Iris pigment epithelial cell (primary cell): ENCODE measurements around the gene FAM181A.

Experiments
- DNase-seq: peaks from one replicate; pipeline ENCODE4 v3.0.0-alpha.2; 2011; ENCODE audit warnings: low read depth

The FAM181A gene

GRCh38 chr14:93926873-93927799 lies at the start of gene FAM181A:
Gene FAM181A, plus strand, starts transcription at chr14:93927344. Its CDS starts 942 bp downstream, at chr14:93928286.
- no peak for DNase-seq

- no peak for DNase-seq
Observed at GRCh38 chr14:93878212-93878611, 48.9 kb upstream of the FAM181A start.

GRCh38 chr14:93878871-93879270 lies 48.3 kb upstream of the FAM181A start:
- DNase-seq = no peak

GRCh38 chr14:93879362-93879983 lies 47.7 kb upstream of the FAM181A start:
- no peak for DNase-seq

DNA sequence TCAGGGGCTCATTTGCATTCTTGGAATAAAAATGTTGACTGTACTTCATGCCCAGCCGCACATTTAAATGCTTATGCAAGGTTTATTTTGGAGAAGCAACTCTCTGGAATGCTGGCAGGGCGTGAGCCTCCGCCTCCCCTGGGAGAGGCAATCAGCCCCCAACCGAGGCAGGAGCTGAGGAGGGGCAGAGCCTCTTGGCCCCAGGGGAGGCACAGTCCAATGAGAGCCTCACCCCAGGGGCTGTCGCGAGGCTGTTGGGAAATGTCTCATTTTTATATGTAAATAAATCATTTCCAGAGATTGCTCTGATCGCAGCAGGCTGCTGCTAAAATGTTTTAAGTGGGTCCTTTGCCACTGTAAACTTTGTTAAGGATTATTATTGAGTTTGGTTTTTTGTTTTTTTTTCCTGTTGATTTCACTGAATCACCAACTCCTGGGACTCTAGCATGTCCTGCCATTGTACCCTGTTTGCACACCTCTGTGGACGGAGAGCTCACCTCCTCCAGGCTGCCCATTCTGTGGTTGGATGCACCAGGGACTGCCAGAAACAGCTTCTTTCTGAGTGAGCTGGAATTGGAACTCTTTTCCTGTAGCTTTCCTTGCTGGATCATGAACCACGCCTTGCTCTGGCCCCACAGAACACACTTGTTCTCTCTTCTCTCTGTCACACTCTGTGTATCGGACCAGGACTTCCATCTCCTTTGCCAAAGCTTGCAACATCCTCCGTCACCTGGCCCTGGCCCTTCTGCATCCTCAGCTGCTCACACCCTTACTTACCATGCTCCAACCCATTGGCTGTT lies 46.9 kb upstream of the FAM181A start:
- DNase-seq = no peak

- no peak for DNase-seq
Observed at GRCh38 chr14:93884950-93885349, 42.2 kb upstream of the FAM181A start.

- no peak for DNase-seq
Observed at GRCh38 chr14:93888995-93889394, 38.1 kb upstream of the FAM181A start.

GRCh38 chr14:93889739-93890483 lies 37.2 kb upstream of the FAM181A start:
- no peak for DNase-seq

DNA sequence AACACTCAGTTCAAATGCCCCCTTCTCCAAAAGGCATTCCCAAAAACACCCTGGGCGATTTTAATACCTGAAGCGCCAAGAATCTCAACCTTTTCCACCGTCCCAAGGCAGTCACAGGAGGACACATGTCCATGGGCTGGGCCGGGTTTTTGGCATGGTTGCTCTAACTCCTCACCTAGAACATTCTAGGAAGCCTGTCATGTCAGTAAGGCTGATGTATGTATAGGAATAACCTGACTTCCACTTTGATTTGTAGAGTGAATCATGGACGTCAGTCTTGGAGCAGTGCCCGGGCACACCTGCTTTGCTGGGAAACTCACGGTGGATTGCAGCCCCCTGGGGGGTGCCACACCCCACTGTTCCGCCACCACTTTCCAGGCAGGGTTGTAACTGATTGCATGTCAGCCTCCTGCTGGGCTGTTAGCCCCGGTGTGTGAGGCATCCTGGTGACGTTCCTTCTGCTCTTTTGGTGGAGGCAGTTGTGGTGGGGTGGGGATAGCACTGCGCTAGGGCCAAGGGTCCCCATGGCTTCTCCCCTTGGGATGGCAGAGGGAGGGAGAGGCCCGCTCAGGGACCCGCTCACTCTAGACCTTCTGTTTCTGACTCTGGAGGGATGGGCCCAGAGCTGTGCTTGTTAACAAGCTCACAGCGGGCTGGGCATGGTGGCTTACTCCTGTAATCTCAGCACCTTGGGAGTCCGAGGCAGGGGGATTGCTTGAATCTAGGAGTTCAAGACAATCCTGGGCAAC lies 35.2 kb upstream of the FAM181A start:
- no peak for DNase-seq

DNA sequence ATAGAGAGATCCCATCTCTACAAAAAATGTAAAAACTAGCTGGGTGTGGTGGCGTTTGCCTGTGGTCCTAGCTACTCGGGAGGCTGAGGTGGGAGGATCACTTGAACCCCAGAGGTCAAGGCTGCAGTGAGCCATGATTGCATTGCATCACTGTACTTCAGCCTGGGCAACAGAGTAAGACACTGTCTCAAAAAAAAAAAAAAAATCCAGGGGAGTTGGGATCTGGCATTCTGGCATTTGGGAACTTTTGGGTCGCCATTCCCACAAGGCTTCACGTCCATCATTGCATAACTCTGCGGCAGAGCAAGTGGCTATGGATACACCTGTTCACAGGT lies 34.7 kb upstream of the FAM181A start:
- DNase-seq = no peak

DNA sequence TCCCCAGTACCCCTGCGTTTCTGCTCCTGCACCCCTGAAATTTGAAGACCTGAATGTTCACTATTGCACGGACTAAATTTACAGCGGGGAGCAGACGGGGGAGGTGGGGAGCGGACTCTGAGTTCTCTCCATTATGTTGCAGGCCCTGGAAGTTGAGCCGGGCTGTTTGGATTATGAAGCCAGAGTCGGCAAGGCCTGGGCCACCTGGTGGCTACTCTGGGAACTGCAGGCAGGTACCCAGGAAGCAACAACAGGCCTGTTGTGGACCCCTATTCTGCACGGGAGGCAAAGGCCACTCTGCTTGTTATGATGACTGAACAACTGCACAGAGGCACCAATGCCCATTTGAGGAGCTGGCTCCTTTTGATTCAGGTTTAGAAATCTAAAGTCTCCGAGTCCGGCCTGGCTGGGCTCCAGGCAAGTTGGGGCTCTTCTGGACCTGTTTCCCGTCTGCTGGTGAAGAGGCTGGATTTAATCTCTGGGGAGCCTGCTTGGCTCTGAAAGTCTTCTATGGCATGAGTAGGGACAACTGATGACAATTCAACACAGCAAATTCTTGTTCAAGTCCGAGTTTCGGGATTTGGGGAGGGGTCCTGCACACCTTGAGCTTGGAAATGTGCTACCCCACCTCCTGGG lies 34.1 kb upstream of the FAM181A start:
- DNase-seq = peak; percentile 38

DNA sequence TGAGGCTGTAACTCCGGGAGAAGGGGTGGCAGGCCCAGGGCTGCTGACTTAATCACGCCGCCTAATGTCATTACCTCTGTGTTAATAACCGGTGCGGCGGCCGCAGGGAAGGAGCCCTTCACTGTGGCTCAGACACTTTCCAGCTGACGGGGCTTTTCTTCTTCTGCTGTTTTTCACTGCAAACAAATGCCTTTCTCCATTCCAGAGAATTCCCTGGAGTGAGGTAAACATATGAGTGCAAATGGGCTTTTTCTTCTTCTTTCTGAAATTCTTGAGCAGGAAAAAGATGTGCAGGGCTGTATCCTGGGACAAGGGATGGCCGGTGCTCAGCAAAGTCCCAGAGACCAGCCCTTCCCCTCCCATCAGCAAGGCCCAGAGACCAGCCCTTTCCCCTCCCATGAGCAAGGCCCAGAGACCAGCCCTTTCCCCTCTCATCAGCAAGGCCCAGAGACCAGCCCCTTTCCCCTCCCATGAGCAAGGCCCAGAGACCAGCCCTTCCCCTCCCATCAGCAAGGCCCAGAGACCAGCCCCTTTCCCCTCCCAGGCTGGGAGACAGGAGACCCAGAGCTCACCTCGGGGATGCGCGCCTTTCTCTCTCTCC lies 33.4 kb upstream of the FAM181A start:
- no peak for DNase-seq

DNA sequence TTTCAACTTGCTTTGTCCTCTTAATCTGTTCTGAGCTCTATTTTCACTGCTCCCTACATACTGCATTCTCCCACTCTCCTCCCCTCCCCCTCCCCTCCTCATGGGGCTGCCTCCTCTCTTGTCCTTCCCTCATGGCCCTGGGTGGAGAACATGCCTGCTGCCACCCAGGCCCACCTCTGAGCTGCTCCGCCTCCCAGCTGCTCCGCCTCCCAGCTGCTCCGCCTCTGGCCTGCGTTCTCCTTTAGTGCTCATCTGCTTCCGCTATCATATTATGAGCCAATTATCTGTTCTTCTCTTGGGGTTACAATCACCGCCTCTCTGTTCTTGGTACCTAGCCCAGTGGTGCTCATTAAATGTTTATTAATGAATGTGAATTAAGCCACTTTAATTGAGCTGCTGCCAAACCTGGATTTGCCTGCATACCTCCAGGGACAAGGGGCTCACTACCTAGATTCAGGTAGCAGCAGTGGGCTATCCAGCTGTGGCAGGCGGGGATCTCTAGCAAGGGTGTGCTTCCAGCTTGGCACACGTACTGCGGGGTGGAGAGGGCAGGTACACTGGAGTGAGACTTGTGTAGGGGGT lies 32.0 kb upstream of the FAM181A start:
- DNase-seq = no peak

DNA sequence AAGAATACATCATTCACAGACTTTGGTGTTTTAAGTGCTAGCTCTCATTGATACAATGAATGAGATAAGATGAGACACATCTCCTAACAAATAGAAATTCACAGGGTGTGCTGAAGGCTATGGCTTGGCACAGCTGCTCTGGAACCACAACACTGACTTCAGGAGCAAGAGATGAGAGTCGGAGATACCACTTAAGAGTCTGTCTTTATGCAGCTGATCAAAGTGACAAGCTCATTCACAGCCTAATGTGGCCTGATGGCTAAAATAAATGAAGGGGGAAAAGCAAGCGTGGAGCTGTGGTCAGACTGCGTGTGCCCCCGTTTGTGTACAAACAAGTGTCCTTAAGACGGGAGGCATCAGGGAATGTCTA lies 29.7 kb upstream of the FAM181A start:
- no peak for DNase-seq

DNA sequence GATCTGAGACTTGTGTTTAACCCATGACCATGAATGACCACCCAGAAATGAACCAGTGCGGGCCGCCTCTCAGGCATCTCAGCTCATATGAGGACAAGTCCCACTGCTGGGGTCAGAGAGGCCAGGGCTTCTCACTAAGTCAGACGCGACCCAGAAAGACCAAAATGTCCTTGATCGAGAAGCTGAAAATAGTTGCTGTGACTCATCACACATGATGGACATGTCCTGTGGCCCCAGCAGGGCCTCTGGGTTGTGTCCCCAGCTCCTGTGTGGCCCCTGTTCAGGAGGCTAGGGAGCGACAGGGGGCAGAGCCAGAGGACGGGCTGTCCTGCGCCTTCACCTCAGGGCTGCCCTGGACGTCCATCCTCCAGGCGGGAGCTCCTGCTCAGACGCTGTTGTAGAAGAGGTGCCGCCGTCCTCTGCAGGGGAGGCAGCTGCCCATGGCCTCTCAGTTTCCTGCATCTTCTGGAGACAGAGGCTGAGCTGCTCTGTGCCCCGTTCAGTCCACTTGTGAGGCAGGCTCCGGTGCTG lies 29.0 kb upstream of the FAM181A start:
- DNase-seq = no peak

- DNase-seq = no peak
Observed at GRCh38 chr14:93898731-93899130, 28.4 kb upstream of the FAM181A start.

GRCh38 chr14:93901813-93902212 lies 25.3 kb upstream of the FAM181A start:
- DNase-seq = no peak

- no peak for DNase-seq
Observed at GRCh38 chr14:93902619-93903307, 24.4 kb upstream of the FAM181A start.
